Loucy (cell line): ENCODE results near the gene SORL1-AS1.

Experiments used
- CTCF ChIP-seq: fragments of 200-600 bp; sonication (generic); conservative IDR thresholded peaks from 2 replicates; pipeline ENCODE4 v1.5.1; 2014; ENCODE audit warnings: mild to moderate bottlenecking, antibody characterized with exemption, low read length
- EZH2phosphoT487 ChIP-seq: fragments of 200-600 bp; IDR thresholded peaks from 2 replicates; pipeline ENCODE4 v1.6.1; 2018; ENCODE audit warnings: antibody characterized with exemption, mild to moderate bottlenecking, moderate library complexity, borderline replicate concordance

- TF ChIP-seq CTCF = no peak
- TF ChIP-seq EZH2phosphoT487 = no peak
Measured at GRCh38 chr11:121412711-121413415, 39.9 kb downstream of the SORL1-AS1 start.
